Activated CD4-positive, alpha-beta T cell treated with anti-CD3 and anti-CD28 coated beads, Interleukin-10, Interleukin-2, amounts not matched to agents 100 ng/mL and 50 ng/mL, durations not matched to agents 16 hours and 8 hours (primary cell): ENCODE results near the gene STX3.
A peak's percentile ranks its signal among the peaks of the same experiment; 100 is the strongest.
"Not testable (repeated sequence)": the region's sequence is repeated elsewhere in the genome, so short reads cannot be mapped to it uniquely, and the experiment has no call there.

ENCODE experiments used
- DNase-seq: peaks from one replicate; pipeline ENCODE4 v3.0.0-alpha.2; 2020

Gene STX3

DNA sequence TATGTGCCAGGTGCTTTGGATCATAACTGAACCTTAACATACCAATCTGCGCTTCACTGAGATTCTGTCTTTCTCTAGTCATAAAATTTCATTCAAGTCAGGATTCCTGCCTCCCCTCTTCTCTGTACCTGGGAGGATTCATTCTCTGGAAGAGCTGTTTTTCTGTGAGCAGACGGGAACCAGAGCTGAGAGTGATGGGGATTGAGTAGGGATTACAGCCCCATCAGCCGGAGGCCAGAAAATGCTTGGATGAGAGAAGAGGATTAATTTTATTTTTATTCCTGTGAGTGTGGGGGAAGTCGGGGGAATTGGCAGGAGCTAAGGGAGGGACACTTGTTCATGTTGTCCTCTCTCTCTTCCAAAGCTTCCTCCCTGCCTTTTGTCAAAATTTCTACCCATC is 4.7 kb downstream of the STX3 start:
- no peak for DNase-seq

DNA sequence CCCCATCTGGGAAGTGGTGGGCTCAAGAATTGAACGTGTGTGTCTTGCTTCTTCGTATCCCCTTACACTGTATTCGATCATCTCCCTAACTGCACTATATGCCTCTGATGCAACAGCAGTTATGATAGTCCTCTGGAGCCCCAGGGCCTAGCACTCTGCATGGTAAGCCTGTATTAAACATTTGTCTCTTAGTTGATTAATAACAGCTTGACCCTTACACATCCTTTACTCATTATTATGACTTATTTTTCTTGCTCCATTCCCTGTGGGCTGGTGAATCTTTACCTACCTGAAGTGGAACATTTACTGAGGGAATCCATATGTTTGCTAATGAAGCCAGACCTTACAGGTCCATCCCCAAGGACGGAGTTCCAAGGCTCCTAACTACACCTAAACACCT is 5.6 kb downstream of the STX3 start:
- DNase-seq = no peak

DNA sequence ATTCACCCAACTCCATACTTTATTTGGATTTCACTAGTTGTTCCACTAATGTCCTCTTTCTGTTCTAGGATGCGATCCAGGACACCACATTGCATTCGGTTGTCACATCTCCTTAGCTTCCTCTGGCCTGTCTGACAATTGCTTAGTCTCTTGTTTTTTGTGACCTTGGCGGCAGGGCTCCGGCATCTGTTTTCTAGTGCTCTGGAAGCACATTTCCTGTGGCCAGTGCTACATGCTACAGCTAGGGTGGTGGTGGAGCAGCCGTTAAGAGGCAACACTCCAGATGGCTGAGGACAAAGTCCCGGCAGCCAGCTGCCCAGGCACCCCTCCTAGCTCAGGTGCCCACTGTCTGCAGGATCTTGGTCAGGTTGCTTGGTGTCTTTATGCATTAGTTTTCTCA is 6.8 kb downstream of the STX3 start:
- no peak for DNase-seq

DNA sequence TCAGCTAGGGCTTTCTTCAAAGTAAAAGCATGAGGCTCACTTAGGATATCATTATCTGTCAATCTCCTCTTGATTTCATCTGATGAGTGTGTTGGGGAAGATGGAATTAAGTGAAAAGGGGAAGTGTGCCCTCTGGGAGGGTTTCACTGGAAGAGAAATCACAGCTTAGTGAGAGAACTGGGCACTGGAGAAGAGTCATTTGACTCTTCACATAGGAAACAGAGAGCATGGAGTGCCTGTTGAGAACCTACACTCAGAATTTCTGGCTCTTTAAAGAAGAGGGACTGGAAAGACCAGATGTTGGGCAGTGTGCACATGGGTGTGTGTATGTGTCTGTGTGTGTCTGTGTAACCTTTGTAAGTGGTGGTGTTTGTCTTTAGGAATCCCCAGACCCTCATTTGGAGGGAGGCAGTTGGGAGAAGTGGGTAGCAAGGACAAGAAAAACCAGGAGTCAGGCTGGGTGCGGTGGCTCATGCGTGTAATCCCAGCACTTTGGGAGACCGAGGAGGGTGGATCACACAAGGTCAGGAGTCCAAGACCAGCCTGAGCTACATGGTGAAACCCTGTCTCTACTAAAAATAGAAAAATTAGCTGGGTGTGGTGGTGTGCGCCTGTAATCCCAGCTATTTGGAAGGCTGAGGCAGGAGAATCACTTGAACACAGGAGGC is 10.0 kb downstream of the STX3 start:
- no peak for DNase-seq

DNA sequence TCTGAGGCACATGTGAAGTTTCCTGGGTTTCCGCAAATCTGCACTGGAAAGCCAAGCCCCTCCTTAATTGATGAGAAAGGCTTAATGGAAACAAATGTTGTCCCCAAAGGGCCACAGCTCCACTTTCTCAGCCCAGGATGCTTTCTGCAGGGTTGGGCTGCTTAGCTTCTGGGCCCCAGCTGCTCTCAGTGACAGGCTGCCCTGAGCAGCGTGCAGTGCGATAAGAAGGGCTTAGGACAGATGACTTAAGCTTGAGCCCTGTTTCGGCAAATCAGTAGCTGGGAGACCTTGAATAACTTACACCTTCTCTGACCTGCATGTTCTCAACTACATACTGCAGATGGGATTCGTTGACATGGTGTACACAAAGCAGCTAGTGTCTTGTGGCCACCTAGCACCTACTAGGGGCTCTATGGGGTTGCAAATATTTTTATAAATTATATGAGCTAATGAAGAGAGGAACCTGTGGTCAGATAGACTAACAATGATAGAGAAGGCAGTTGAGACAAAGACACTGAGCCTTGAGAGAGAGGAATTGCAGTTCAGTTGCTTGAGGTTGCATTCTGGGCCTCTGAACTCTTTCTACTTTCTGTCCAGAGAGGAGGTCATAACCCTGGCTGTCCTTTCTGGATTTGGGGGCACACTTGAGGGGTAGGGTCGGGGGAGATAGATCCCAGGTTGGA is 11.5 kb downstream of the STX3 start:
- no peak for DNase-seq

DNA sequence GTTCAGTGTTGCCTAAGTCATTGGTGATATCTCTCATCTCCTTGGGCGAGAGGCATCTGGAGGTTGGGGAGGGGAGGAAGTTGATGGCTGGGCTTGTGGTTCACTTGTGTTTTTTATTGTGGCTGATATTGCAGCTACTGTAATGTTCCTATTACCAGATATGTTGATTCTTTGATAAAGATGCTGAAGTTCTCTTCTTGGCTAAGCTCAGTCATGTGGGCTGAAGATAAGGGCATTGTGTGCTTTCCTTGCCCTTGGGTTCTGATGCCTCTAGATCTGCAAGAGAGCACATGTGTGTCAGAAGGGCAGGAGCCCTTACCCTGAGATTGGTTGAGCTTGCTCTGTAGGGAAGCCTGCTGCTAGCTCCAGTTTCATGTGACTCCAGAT is 12.0 kb downstream of the STX3 start:
- peak; percentile 31 for DNase-seq

DNA sequence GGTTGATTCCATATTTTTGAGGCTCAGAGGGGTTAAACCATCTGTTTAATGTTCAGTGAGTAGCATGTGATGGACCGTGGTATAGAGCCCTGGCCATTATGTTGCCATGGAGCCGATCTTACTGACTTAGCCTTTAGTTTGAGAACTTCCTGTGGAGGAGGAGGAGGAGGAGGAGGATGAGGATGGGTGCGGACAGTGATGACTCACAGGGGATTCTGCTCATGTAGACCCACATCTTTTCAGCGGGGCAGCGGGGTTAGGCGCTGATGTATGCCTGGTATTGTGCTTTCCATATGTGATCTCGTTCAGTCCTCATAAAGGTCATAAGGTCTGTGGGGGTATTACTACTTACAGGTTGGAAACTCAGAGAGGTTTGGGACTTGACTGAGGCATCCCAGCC is 13.9 kb downstream of the STX3 start:
- DNase-seq = no peak

GRCh38 chr11:59769828-59770227 is 14.7 kb downstream of the STX3 start:
- no peak for DNase-seq

DNA sequence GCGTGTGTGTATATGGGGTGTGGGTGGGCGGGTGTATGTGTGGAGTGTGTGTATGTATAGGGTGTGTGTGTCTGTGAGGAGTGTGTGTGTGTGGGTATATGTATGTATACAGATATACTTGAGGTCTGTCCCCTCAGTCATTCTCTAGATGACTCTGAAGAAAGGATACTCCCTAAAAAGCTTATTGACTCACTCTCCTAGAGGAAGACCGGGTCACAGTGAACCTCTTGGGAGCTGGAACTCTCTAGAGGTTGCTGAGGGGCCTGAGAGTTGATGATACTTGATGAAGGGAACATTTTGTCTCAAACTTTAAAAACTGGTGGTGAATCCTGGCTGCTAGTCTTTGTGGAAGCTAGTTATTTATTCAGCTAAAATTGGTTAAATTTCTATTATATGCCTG is 15.1 kb downstream of the STX3 start:
- DNase-seq = no peak

DNA sequence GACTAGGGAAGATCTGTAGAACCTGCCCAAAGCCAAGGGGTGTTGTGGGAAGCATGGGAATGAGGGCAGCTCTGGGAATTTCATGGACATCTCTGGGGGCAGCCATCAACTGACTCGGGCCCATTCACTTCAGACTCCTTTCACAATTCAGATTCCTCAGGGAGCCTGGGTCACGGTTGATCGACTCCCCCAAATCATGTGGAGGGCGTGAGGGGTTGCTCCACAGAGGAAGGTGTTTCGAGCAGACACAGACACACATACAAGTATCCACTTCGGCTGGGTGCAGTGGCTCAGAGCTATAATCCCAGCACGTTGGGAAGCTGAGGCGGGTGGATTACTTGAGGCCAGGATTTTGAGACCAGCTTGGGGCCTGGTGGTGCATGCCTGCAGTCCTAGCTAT is 15.7 kb downstream of the STX3 start:
- DNase-seq = no peak

DNA sequence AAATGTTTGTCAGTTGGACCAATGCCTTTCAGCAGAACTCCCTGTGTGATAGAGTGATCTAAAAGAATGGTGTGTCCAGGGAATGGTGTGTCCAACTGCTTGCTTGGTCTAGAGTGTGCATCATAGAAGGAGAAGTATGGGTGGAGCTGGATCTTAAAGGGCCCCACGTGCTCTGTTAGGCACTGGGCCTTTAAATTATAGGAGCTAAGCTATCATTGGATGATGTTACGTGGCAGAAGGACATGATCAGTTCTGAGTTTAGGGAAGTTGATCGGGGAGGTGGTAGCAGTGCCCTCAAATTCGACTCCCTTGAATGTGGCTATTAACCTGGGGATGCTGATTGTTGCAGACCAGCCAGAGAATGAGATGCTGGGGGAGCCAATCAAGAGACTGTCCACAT is 16.4 kb downstream of the STX3 start:
- DNase-seq = no peak

DNA sequence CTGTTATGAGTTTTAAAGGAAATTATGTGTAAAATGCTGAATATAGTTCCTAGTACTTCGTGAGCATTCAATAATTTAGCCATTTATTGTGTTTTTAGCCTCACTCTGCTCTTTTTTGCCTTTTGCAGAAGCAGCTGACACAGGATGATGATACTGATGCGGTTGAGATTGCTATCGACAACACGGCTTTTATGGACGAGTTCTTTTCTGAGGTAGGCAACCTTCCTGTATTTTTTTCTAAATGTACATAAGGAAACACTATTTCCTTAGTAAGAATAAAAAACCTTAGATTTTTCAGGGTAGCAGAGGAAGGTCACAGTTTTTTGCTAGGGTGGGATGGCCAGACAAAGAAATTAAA is 17.9 kb downstream of the STX3 start:
- peak; percentile 20 for DNase-seq

DNA sequence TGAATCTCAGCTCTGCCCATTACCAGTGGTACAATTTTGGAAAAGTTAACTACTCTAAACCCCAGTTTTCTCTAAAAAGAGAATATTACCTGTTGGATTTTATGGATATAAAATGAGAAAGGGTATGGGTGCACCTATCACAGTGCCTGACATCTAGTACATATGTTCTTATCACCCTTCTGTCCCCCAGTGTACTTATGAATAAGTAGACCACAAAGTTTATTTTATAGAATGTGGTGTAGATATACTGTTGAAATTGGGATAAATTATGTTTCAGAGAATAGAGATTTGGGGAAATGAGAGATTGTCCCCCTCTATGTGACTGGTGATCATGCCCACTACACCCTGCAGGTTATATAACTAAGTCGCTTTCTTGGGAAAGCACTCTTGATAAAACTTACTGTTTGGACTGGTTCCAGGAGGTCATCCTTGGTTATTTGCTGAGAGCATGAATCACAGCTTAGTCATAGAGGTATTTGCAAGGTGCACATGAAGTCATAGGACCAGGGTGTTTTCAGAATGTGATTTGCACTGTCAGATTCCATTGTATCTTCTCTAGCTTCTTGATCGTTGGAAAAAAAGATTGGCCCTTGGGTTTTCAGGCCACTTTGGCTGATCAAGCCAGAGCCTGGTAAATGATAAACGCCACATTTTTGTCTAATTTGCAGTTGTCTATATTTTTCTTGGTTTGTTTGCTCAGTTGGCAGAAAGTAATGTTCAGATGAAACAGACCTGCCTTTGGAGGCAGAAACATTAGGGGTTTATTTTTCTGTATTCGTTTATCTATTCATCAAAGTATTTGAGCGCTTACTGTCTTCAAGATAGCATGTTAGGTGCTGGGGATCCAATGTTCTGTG is 21.3 kb downstream of the STX3 start:
- peak; percentile 67 for DNase-seq

GRCh38 chr11:59777104-59777503 is 21.9 kb downstream of the STX3 start:
- no peak for DNase-seq

DNA sequence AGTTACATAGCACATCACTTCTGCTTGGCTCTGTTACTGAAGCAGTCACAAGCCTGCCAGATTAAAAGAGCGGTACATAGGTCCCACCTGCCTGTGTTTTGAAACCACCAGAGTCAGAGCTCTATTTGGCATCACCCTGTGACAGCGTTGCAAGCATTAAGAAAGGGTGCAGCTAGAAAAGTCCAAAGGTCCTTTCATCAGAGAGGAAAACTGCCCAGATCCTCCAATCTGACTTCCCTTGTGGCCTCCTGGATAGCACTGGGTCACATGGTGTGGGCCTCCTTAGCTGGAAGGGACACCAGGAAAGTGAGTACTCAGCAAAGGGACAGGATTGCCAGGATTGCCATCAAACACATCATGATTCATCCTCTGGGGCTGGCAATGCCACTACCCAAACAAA is 22.9 kb downstream of the STX3 start:
- DNase-seq = no peak

DNA sequence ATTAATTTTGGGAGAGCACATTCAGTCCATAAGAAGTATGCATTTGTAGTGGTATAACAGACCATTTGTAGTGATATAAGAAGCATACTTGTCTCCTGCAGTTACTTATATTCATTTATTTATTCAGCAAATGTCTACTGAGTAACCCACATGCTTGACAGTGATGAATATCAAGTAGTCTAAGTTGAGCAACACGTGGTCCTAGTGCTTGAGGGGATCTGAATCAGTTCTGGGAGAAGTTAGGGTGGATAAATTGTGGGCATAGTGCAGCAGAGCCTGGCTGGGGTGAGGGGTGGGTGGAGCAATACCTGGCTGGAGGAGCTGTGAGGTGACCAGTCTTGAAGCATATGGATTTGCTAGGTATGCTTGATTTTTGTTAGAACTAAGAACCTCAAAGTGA is 24.3 kb downstream of the STX3 start:
- no peak for DNase-seq

- no peak for DNase-seq
Observed at GRCh38 chr11:59782080-59782479, 26.9 kb downstream of the STX3 start.

- peak; percentile 63 for DNase-seq
Observed at GRCh38 chr11:59783632-59784090, 28.5 kb downstream of the STX3 start.

DNA sequence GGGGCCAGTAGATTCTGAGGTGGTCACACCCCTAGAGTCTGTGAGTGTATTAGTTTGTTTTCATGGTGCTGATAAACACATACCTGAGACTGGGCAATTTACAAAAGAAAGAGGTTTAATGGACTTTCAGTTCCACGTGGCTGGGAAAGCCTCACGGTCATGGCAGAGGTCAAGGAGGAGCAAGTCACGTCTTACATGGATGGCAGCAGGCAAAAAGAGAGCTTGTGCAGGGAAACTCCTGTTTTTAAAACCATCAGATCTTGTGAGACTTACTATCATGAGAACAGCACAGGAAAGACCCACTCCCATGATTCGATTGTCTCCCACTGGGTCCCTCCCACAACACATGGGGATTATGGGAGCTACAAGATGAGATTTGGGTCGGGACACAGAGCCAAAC is 29.3 kb downstream of the STX3 start:
- DNase-seq = not testable (repeated sequence)

DNA sequence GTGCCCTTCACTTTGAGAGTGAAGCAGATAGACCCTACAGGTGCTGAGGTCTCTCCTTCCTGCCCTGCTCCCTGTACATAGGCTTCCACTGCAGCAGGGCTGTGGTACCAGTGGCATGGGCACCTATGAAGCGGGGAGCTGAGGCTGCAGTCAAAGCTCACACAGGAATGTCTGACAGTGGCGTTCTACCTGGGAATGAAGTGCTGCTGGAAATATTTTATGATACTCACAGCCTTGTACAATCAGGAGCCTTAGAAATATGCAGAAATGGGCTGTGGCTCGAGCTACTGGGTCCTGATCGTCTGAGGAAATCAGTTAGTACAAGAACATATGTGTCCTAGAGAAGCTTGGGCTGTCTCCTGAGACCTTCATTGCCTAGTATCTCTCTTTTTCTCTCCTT is 30.6 kb downstream of the STX3 start:
- no peak for DNase-seq

- DNase-seq = no peak
Observed at GRCh38 chr11:59787255-59787588, 32.0 kb downstream of the STX3 start.

DNA sequence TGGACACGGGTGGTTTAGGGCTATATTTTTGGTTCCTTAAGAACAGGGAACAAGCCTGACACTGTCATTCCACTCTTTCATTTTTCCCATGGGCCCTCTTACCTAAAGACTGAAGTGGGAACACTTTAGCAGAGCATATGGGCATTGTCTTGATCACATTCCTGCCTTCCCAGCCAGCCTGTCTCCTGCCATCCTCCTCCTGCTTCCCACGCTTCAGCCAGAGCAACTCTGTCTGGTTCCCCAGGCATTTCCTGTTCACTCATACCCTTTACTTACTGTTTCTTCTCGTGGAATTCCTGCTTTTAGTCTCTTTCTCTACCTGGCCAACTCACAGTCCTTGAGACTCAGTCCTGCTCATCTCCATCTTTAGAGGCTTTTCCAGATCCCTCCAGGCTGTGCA is 32.6 kb downstream of the STX3 start:
- no peak for DNase-seq

DNA sequence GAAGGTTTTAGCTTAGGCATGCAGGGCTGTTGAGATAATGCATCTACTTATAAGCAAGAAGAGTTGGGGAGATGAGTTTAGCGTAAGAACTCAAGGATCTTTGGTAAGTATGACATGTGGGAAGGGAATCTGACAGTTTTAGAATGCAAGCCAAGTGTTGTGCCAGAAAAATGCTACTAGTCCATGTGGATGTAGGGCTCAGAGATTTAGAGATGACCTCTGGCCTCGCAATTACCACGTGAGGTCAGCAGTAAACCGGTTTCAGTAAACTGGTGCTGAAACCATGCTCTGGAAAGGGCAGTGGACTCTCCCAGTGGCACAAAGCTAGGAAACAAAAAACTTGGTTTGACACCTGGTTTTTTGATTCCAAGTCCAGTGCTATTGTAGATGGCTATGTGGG is 36.5 kb downstream of the STX3 start:
- DNase-seq = no peak

DNA sequence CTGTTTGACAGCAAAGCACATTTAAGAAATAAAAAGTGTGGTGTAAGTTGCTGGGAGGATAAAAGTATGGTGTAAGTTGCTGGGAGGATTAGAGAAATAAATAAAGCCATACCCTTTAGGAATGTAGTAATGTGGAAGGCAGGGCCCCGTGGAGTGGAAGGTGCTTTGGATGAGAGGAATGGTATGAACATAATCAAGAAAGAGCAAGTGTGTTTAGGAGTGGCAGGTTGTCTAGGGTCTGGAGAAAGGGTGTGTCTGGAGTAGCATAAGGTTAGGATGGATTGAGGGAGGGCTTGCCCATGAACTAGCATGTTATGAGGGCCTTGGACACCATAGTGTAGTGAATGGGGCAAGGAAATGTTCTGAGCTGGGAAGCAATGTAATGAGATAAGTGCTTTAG is 37.3 kb downstream of the STX3 start:
- DNase-seq = no peak
